ENCODE measurements around the gene DSCAML1.

The DSCAML1 gene

DNA sequence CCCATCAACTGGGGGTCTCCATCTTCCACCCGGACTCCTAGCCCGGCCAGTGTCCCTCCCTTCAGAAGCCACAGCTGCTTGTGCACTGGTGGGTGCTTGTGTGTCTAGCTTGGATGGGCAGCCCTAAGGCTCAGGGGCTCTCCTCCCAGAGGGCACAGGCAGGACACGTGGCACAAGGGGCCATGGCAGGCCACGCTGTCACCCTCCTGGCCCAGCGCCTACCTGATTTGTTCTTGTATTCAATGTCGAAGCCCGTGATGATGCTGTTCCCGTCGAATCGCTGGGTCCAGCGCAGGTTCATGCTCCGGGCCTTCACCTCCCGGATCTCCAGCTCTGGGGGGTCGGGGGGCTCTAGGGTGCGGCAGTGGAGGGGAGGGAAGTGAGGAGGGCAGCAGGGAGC lies 316.8 kb downstream of the DSCAML1 start:
- Histone ChIP-seq H3K9me3 (no peaks in the 10 kb centered on the region), H3K36me3 (no peaks in the 10 kb centered on the region), H3K4me3 (ENCODE audit: low read depth, low read length) (no peak overlapping the region), H3K4me1 (peaks cover 20% of the 10 kb centered on the region), H3K27me3 (no peaks in the 10 kb centered on the region)
- no peak for DNase-seq
- no peak for TF ChIP-seq CTCF (IDR thresholded peaks at IDR 0.05; ENCODE audit: low read depth, low read length)

- no peaks in the 10 kb centered on the region for H3K27me3 ChIP-seq
- H3K4me3 ChIP-seq (ENCODE audit: low read depth, low read length), result no peak overlapping the region
- TF ChIP-seq CTCF (IDR thresholded peaks at IDR 0.05; ENCODE audit: low read depth, low read length), result no peak
- H3K4me1 ChIP-seq, result peaks cover 17% of the 10 kb centered on the region
- no peak for DNase-seq
- H3K9me3 ChIP-seq, result no peaks in the 10 kb centered on the region
- H3K36me3 ChIP-seq, result no peaks in the 10 kb centered on the region
Observed at GRCh38 chr11:117479372-117479771, 317.6 kb downstream of the DSCAML1 start.

GRCh38 chr11:117478926-117479325 lies 318.1 kb downstream of the DSCAML1 start:
- Histone ChIP-seq H3K27me3 (no peaks in the 10 kb centered on the region), H3K4me1 (peaks cover 14% of the 10 kb centered on the region), H3K36me3 (no peaks in the 10 kb centered on the region), H3K9me3 (no peaks in the 10 kb centered on the region), H3K4me3 (ENCODE audit: low read depth, low read length) (no peak overlapping the region)
- no peak for DNase-seq
- no peak for TF ChIP-seq CTCF (IDR thresholded peaks at IDR 0.05; ENCODE audit: low read depth, low read length)

GRCh38 chr11:117478126-117478860 lies 318.7 kb downstream of the DSCAML1 start:
- TF ChIP-seq CTCF (IDR thresholded peaks at IDR 0.05; ENCODE audit: low read depth, low read length), result no peak
- no peak for DNase-seq
- H3K36me3 ChIP-seq, result no peaks in the 10 kb centered on the region
- no peaks in the 10 kb centered on the region for H3K27me3 ChIP-seq
- no peak overlapping the region for H3K4me3 ChIP-seq (ENCODE audit: low read depth, low read length)
- peaks cover 14% of the 10 kb centered on the region for H3K4me1 ChIP-seq
- H3K9me3 ChIP-seq, result no peaks in the 10 kb centered on the region

- Histone ChIP-seq H3K4me1 (peaks cover 14% of the 10 kb centered on the region), H3K4me3 (ENCODE audit: low read depth, low read length) (no peak overlapping the region), H3K9me3 (no peaks in the 10 kb centered on the region), H3K36me3 (no peaks in the 10 kb centered on the region), H3K27me3 (no peaks in the 10 kb centered on the region)
- no peak for DNase-seq
- TF ChIP-seq CTCF (IDR thresholded peaks at IDR 0.05; ENCODE audit: low read depth, low read length), result no peak
Observed at GRCh38 chr11:117477721-117478120, 319.3 kb downstream of the DSCAML1 start.

DNA sequence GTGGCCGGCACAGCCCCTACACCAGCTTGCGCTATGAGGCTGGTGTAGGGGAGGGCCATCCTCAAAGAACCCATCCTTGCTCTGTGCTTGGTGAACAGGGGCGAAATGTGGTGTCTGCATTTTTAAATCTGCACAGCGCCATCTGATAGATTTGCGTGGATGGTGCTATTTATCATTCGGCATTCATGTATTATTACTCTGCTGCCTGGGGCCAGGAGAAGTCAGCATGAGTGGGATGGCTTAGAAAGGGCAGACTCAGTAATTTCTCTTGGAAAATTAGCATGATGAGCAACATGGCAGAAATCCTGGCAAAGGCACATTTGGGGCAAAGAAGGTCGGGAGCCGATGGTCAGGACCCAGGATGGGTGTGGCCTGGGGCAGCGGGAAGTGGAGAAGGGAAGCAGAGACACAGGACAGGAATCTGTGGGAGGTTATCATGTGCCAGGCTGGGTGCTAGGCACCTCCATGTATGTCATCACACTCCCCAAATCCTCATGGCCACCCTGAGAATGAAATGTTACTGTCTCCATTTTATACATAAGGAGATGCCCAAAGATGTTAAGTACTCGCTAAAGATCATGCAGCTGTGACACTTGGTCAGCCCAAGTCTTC lies 320.4 kb downstream of the DSCAML1 start:
- Histone ChIP-seq H3K36me3 (no peaks in the 10 kb centered on the region), H3K9me3 (no peaks in the 10 kb centered on the region), H3K4me3 (ENCODE audit: low read depth, low read length) (no peak overlapping the region), H3K4me1 (peaks cover 14% of the 10 kb centered on the region), H3K27me3 (no peaks in the 10 kb centered on the region)
- TF ChIP-seq CTCF (IDR thresholded peaks at IDR 0.05; ENCODE audit: low read depth, low read length), result no peak
- DNase-seq, result no peak
